ENCODE data around the gene SNAP91.

The SNAP91 gene

GRCh38 chr6:83536647-83537589, 172.0 kb downstream of the SNAP91 start:
- Histone ChIP-seq H3K9me3 (ENCODE audit: low read length) (no peaks in the 10 kb centered on the region), H3K9ac (ENCODE audit: low read length) (no peak overlapping the region), H3K27me3 (ENCODE audit: control insufficient read depth in 1 of 2, insufficient read depth in 2 of 2, low read length in 2 of 2) (no peaks in the 10 kb centered on the region), H3K27ac (ENCODE audit: low read depth, low read length) (no peak overlapping the region), H3K4me1 (ENCODE audit: insufficient read depth, low read length) (no peaks in the 10 kb centered on the region), H3K36me3 (ENCODE audit: insufficient read depth, low read length) (no peaks in the 10 kb centered on the region), H3K4me3 (ENCODE audit: low read depth in 1 of 2, low read length in 2 of 2) (no peak overlapping the region)

- Histone ChIP-seq H3K4me1 (ENCODE audit: insufficient read depth, low read length) (no peaks in the 10 kb centered on the region), H3K9ac (ENCODE audit: low read length) (no peak overlapping the region), H3K27ac (ENCODE audit: low read depth, low read length) (no peak overlapping the region), H3K36me3 (ENCODE audit: insufficient read depth, low read length) (no peaks in the 10 kb centered on the region), H3K27me3 (ENCODE audit: control insufficient read depth in 1 of 2, insufficient read depth in 2 of 2, low read length in 2 of 2) (no peaks in the 10 kb centered on the region), H3K4me3 (ENCODE audit: low read depth in 1 of 2, low read length in 2 of 2) (no peak overlapping the region), H3K9me3 (ENCODE audit: low read length) (no peaks in the 10 kb centered on the region)
These were observed 172.8 kb downstream of the SNAP91 start for GRCh38 chr6:83536034-83536646.

- Histone ChIP-seq H3K27ac (ENCODE audit: low read depth, low read length) (no peak overlapping the region), H3K9me3 (ENCODE audit: low read length) (no peaks in the 10 kb centered on the region), H3K4me3 (ENCODE audit: low read depth in 1 of 2, low read length in 2 of 2) (no peak overlapping the region), H3K4me1 (ENCODE audit: insufficient read depth, low read length) (no peaks in the 10 kb centered on the region), H3K9ac (ENCODE audit: low read length) (no peak overlapping the region), H3K36me3 (ENCODE audit: insufficient read depth, low read length) (no peaks in the 10 kb centered on the region), H3K27me3 (ENCODE audit: control insufficient read depth in 1 of 2, insufficient read depth in 2 of 2, low read length in 2 of 2) (no peaks in the 10 kb centered on the region)
These were observed 190.0 kb downstream of the SNAP91 start for GRCh38 chr6:83518816-83519480.

GRCh38 chr6:83517500-83517899, 191.4 kb downstream of the SNAP91 start:
- Histone ChIP-seq H3K9me3 (ENCODE audit: low read length) (no peaks in the 10 kb centered on the region), H3K4me3 (ENCODE audit: low read depth in 1 of 2, low read length in 2 of 2) (no peak overlapping the region), H3K4me1 (ENCODE audit: insufficient read depth, low read length) (peaks cover 3% of the 10 kb centered on the region), H3K27ac (ENCODE audit: low read depth, low read length) (no peak overlapping the region), H3K9ac (ENCODE audit: low read length) (no peak overlapping the region), H3K36me3 (ENCODE audit: insufficient read depth, low read length) (no peaks in the 10 kb centered on the region), H3K27me3 (ENCODE audit: control insufficient read depth in 1 of 2, insufficient read depth in 2 of 2, low read length in 2 of 2) (no peaks in the 10 kb centered on the region)

- Histone ChIP-seq H3K9ac (ENCODE audit: low read length) (no peak overlapping the region), H3K36me3 (ENCODE audit: insufficient read depth, low read length) (no peaks in the 10 kb centered on the region), H3K27ac (ENCODE audit: low read depth, low read length) (no peak overlapping the region), H3K9me3 (ENCODE audit: low read length) (no peaks in the 10 kb centered on the region), H3K27me3 (ENCODE audit: control insufficient read depth in 1 of 2, insufficient read depth in 2 of 2, low read length in 2 of 2) (no peaks in the 10 kb centered on the region), H3K4me1 (ENCODE audit: insufficient read depth, low read length) (peaks cover 3% of the 10 kb centered on the region), H3K4me3 (ENCODE audit: low read depth in 1 of 2, low read length in 2 of 2) (no peak overlapping the region)
These were observed 193.9 kb downstream of the SNAP91 start for GRCh38 chr6:83514866-83515466.

GRCh38 chr6:83514466-83514865, 194.4 kb downstream of the SNAP91 start:
- Histone ChIP-seq H3K9ac (ENCODE audit: low read length) (no peak overlapping the region), H3K4me1 (ENCODE audit: insufficient read depth, low read length) (peaks cover 3% of the 10 kb centered on the region), H3K27ac (ENCODE audit: low read depth, low read length) (no peak overlapping the region), H3K36me3 (ENCODE audit: insufficient read depth, low read length) (no peaks in the 10 kb centered on the region), H3K4me3 (ENCODE audit: low read depth in 1 of 2, low read length in 2 of 2) (no peak overlapping the region), H3K27me3 (ENCODE audit: control insufficient read depth in 1 of 2, insufficient read depth in 2 of 2, low read length in 2 of 2) (no peaks in the 10 kb centered on the region), H3K9me3 (ENCODE audit: low read length) (no peaks in the 10 kb centered on the region)

- Histone ChIP-seq H3K9me3 (ENCODE audit: low read length) (no peaks in the 10 kb centered on the region), H3K9ac (ENCODE audit: low read length) (no peak within 1 kb of the TSS), H3K4me1 (ENCODE audit: insufficient read depth, low read length) (peaks cover 3% of the 10 kb centered on the region), H3K27ac (ENCODE audit: low read depth, low read length) (no peak within 1 kb of the TSS), H3K4me3 (ENCODE audit: low read depth in 1 of 2, low read length in 2 of 2) (peak within 1 kb of the TSS; percentile 38 to 70), H3K27me3 (ENCODE audit: control insufficient read depth in 1 of 2, insufficient read depth in 2 of 2, low read length in 2 of 2) (no peaks in the 10 kb centered on the region), H3K36me3 (ENCODE audit: insufficient read depth, low read length) (no peaks in the 10 kb centered on the region)
These were observed 196.8 kb downstream of the SNAP91 start, which contains the start of gene PRSS35 for GRCh38 chr6:83511901-83512681. TSS of gene PRSS35 (plus strand) at chr6:83512534. CDS start at chr6:83523442, 10,908 bp downstream.

GRCh38 chr6:83511266-83511665, 197.6 kb downstream of the SNAP91 start:
- H3K4me3 ChIP-seq (ENCODE audit: low read depth in 1 of 2, low read length in 2 of 2): no peak overlapping the region
- H3K27ac ChIP-seq (ENCODE audit: low read depth, low read length): no peak overlapping the region

GRCh38 chr6:83510791-83511190, 198.1 kb downstream of the SNAP91 start:
- no peaks in the 10 kb centered on the region for H3K27me3 ChIP-seq (ENCODE audit: control insufficient read depth in 1 of 2, insufficient read depth in 2 of 2, low read length in 2 of 2)
- no peak overlapping the region for H3K9ac ChIP-seq (ENCODE audit: low read length)
- H3K4me3 ChIP-seq (ENCODE audit: low read depth in 1 of 2, low read length in 2 of 2): no peak overlapping the region
- H3K4me1 ChIP-seq (ENCODE audit: insufficient read depth, low read length): peaks cover 3% of the 10 kb centered on the region
- no peak overlapping the region for H3K27ac ChIP-seq (ENCODE audit: low read depth, low read length)
- no peaks in the 10 kb centered on the region for H3K36me3 ChIP-seq (ENCODE audit: insufficient read depth, low read length)
- H3K9me3 ChIP-seq (ENCODE audit: low read length): no peaks in the 10 kb centered on the region

More at GRCh38 chr6:83511266-83511665, 197.6 kb downstream of the SNAP91 start:
- H3K27me3 ChIP-seq (ENCODE audit: control insufficient read depth in 1 of 2, insufficient read depth in 2 of 2, low read length in 2 of 2): no peaks in the 10 kb centered on the region
- no peaks in the 10 kb centered on the region for H3K36me3 ChIP-seq (ENCODE audit: insufficient read depth, low read length)
- H3K4me1 ChIP-seq (ENCODE audit: insufficient read depth, low read length): peaks cover 3% of the 10 kb centered on the region
- no peak overlapping the region for H3K9ac ChIP-seq (ENCODE audit: low read length)
- H3K9me3 ChIP-seq (ENCODE audit: low read length): no peaks in the 10 kb centered on the region

DNA sequence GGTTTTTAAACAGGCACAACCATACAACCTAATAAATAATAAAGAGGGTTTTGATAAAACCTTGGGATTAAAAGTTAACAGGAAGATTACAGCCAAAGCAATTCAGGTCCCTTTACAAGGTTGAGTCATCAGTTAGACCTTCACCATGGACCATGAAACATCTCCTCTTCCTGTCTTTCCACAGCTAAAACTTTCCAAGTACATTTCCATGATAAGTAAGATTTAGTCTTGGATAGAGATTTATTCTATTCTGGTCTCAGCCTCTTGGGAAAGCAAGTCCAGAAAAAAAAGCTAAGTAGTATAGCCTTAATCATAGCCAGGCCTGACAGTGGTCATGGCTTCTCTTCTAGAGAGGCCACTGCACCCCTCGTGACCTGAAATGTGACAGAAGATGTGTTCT, 199.5 kb downstream of the SNAP91 start:
- no peaks in the 10 kb centered on the region for H3K27me3 ChIP-seq (ENCODE audit: control insufficient read depth in 1 of 2, insufficient read depth in 2 of 2, low read length in 2 of 2)
- H3K9ac ChIP-seq (ENCODE audit: low read length): no peak overlapping the region
- no peaks in the 10 kb centered on the region for H3K9me3 ChIP-seq (ENCODE audit: low read length)
- H3K4me3 ChIP-seq (ENCODE audit: low read depth in 1 of 2, low read length in 2 of 2): no peak overlapping the region
- H3K36me3 ChIP-seq (ENCODE audit: insufficient read depth, low read length): no peaks in the 10 kb centered on the region
- no peak overlapping the region for H3K27ac ChIP-seq (ENCODE audit: low read depth, low read length)
- peaks cover 3% of the 10 kb centered on the region for H3K4me1 ChIP-seq (ENCODE audit: insufficient read depth, low read length)
